ENCODE results near the gene SLC12A6.
"Not testable (repeated sequence)": the region's sequence is repeated elsewhere in the genome, so short reads cannot be mapped to it uniquely, and the experiment has no call there.

The SLC12A6 gene

DNA sequence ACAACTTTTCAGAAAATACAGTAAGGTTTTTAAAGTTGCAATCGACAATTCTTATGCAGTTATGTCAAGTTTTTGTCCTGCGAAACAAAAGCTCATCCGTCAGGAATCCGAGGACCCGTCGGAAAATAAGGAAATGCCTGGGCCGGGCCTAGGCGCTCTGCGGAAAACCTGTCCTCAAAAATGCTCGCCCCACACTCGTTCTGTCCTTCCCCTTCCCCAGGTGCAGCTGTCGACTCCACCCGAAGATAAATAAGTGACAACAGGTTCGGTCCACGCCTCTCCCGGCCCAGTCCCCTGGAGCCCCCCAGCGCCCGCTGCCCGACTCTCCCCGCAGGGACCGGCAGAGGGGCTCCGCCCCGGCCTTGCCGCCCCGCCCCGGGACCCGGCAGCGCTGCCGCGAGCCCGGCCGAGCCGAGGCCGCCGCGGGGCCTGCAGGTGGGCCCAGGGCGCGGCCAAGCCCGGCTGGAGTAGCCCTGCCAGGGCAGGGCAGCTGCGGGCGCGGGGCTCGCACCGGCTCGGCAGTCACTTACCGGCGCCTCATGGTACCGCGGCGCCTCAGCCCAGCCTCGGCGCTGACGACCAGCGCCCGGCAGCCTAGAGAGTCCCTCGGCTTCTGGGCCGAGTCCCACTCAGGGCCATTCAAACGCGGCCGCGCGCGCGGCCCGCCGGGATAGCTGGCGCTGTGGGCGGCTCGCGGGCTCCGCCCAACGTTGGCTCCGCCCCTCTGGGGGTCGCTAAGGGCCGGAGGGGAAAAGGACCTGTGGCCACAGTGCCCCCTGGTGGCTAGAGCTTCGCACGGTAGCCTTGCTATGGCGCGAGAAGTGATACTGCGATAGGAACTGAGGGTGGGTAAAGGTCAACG is 127.9 kb downstream of the SLC12A6 start, which contains the start of gene KATNBL1:
Gene KATNBL1 (minus strand): TSS at position 676 of the 862 bp plus-strand sequence. CDS start 46,420 bp downstream, outside the sequence.
- DNase-seq (ENCODE audit: low spot score): peak; percentile 98
- peaks cover 10% of the 10 kb centered on the region for H3K4me1 ChIP-seq (ENCODE audit: insufficient read depth, poor library complexity, severe bottlenecking)
- H3K27ac ChIP-seq (ENCODE audit: poor library complexity, severe bottlenecking): peak within 1 kb of the TSS; percentile 68
- TF ChIP-seq, protein P1, sequence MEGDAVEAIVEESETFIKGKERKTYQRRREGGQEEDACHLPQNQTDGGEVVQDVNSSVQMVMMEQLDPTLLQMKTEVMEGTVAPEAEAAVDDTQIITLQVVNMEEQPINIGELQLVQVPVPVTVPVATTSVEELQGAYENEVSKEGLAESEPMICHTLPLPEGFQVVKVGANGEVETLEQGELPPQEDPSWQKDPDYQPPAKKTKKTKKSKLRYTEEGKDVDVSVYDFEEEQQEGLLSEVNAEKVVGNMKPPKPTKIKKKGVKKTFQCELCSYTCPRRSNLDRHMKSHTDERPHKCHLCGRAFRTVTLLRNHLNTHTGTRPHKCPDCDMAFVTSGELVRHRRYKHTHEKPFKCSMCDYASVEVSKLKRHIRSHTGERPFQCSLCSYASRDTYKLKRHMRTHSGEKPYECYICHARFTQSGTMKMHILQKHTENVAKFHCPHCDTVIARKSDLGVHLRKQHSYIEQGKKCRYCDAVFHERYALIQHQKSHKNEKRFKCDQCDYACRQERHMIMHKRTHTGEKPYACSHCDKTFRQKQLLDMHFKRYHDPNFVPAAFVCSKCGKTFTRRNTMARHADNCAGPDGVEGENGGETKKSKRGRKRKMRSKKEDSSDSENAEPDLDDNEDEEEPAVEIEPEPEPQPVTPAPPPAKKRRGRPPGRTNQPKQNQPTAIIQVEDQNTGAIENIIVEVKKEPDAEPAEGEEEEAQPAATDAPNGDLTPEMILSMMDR (IDR thresholded peaks at IDR 0.05; ENCODE audit: poor library complexity, severe bottlenecking): peak; percentile 100
- no peaks in the 10 kb centered on the region for H3K27me3 ChIP-seq (ENCODE audit: insufficient read depth, poor library complexity, severe bottlenecking)
- ATAC-seq (ENCODE audit: low read depth): peak; percentile 87
- peaks cover 13% of the 10 kb centered on the region for H3K36me3 ChIP-seq (ENCODE audit: low read depth)
- H3K4me3 ChIP-seq (ENCODE audit: severe bottlenecking): peak within 1 kb of the TSS; percentile 54
- no peaks in the 10 kb centered on the region for H3K9me3 ChIP-seq (ENCODE audit: severe bottlenecking)

DNA sequence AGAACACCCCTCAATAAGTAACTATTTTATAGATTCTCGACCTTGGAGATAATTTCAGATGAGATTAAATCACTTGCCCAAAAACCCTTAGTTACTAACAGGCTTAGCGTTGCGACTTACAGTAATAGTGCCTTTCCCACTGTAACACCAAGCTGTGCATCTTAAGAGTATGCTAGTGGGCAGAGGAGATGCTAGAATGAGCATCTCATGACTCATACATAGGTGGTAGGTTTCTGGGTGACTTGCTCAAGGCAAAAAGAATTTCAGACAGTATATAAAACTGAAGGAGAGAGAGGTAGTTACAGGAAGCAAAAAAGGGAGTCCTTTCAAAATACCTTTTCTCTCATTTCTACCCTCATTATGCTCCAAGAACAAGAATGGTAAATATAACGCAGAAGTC is 131.6 kb downstream of the SLC12A6 start:
- TF ChIP-seq, protein P1 (IDR thresholded peaks at IDR 0.05; ENCODE audit: poor library complexity, severe bottlenecking): no peak
- Histone ChIP-seq H3K4me3 (ENCODE audit: severe bottlenecking) (no peak overlapping the region), H3K4me1 (ENCODE audit: insufficient read depth, poor library complexity, severe bottlenecking) (peaks cover 10% of the 10 kb centered on the region), H3K9me3 (ENCODE audit: severe bottlenecking) (no peaks in the 10 kb centered on the region), H3K36me3 (ENCODE audit: low read depth) (peaks cover 33% of the 10 kb centered on the region), H3K27me3 (ENCODE audit: insufficient read depth, poor library complexity, severe bottlenecking) (no peaks in the 10 kb centered on the region), H3K27ac (ENCODE audit: poor library complexity, severe bottlenecking) (peak overlapping the region; percentile 4)
- ATAC-seq (ENCODE audit: low read depth) (peak; percentile 22; the same call in 1 of the 3 replicates), DNase-seq (ENCODE audit: low spot score) (no peak)

DNA sequence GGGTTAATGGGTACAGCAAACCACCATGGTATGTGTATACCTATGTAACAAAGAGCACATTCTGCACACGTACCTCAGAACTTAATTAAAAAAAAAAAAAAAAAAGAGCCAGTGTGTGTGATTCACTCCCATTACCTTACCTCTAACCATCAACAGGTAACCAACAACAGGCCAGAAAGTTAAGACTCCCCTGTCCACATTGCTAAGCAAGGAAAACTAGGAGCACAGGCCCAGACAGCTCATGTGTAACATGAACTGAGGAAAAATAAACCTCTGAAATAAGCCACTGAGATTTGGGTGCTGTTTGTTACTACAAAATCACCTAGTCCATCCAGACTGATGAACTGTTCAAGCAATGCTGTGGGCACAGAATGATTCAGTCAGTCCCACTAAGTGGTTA is 133.6 kb downstream of the SLC12A6 start:
- Histone ChIP-seq H3K9me3 (ENCODE audit: severe bottlenecking) (no peaks in the 10 kb centered on the region), H3K27me3 (ENCODE audit: insufficient read depth, poor library complexity, severe bottlenecking) (no peaks in the 10 kb centered on the region), H3K36me3 (ENCODE audit: low read depth) (peaks cover 48% of the 10 kb centered on the region), H3K27ac (ENCODE audit: poor library complexity, severe bottlenecking) (no peak overlapping the region), H3K4me3 (ENCODE audit: severe bottlenecking) (no peak overlapping the region), H3K4me1 (ENCODE audit: insufficient read depth, poor library complexity, severe bottlenecking) (peaks cover 10% of the 10 kb centered on the region)
- TF ChIP-seq, protein P1 (IDR thresholded peaks at IDR 0.05; ENCODE audit: poor library complexity, severe bottlenecking): no peak
- DNase-seq (ENCODE audit: low spot score): no peak
- ATAC-seq (ENCODE audit: low read depth): no peak

DNA sequence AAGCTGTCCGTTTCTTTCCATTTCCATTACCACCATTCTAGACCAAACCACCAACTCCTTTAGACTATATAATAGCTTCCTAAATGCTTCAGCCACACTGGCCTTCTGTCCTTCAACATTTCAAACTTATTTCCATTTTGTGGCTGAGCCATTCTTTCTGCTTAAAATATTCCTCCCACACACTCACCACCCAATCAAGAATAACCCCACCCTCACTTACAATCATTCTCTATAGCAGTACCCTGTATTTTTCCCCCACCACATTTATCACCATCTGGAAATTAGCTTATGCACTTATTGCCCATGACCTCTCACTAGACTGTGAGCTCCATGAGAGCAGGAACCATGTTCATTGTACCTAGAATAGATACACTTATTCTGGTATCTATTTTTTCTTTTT is 134.3 kb downstream of the SLC12A6 start:
- Histone ChIP-seq H3K36me3 (ENCODE audit: low read depth) (peaks cover 48% of the 10 kb centered on the region), H3K27ac (ENCODE audit: poor library complexity, severe bottlenecking) (no peak overlapping the region), H3K4me1 (ENCODE audit: insufficient read depth, poor library complexity, severe bottlenecking) (peaks cover 4% of the 10 kb centered on the region), H3K4me3 (ENCODE audit: severe bottlenecking) (no peak overlapping the region), H3K27me3 (ENCODE audit: insufficient read depth, poor library complexity, severe bottlenecking) (no peaks in the 10 kb centered on the region), H3K9me3 (ENCODE audit: severe bottlenecking) (no peaks in the 10 kb centered on the region)
- ATAC-seq (ENCODE audit: low read depth): no peak
- no peak for DNase-seq (ENCODE audit: low spot score)
- TF ChIP-seq, protein P1 (IDR thresholded peaks at IDR 0.05; ENCODE audit: poor library complexity, severe bottlenecking): no peak

DNA sequence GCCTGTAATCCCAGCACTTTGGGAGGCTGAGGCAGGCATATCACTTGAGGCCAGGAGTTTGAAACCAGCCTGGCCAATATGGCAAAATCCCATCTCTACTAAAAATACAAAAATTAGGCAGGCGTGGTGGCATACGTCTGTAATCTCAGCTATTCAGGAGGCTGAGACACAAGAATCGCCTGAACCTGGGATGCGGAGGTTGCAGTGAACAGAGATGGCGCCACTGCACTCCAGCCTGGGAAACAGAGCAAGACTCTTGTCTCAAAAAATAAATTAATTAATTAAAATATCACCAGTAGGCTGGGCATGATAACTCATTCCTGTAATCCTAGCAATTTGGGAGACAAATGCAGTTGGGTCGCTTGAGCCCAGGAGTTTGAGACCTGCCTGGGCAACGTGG is 144.3 kb downstream of the SLC12A6 start:
- not testable (repeated sequence) for DNase-seq (ENCODE audit: low spot score); ATAC-seq (ENCODE audit: low read depth); H3K9me3 ChIP-seq (ENCODE audit: severe bottlenecking); H3K27ac ChIP-seq (ENCODE audit: poor library complexity, severe bottlenecking); H3K27me3 ChIP-seq (ENCODE audit: insufficient read depth, poor library complexity, severe bottlenecking); H3K4me1 ChIP-seq (ENCODE audit: insufficient read depth, poor library complexity, severe bottlenecking); H3K4me3 ChIP-seq (ENCODE audit: severe bottlenecking)
- H3K36me3 ChIP-seq (ENCODE audit: low read depth): peaks cover 13% of the 10 kb centered on the region
- TF ChIP-seq, protein P1 (IDR thresholded peaks at IDR 0.05; ENCODE audit: poor library complexity, severe bottlenecking): peak; percentile 27
